ENCODE data around the gene CCDC186. TPM values are rescaled to one million over a fixed set of nuclear protein-coding genes. Genes with fewer than 3 reads are reported as not detected.

CCDC186 gene
- total RNA-seq, result 6.1 and 10.4 TPM in 2 replicates

GRCh38 chr10:114173921-114174694, at the start of gene CCDC186:
CCDC186 (minus strand) TSS chr10:114174203; CDS start chr10:114163268, 10,935 bp downstream.

GRCh38 chr10:114179148-114179547, 5.1 kb upstream of the CCDC186 start, which contains the start of gene TDRD1:
TDRD1 (plus strand) TSS chr10:114179353; CDS start chr10:114187832, 8,479 bp downstream.

Other genes with a start within 250 kb of the CCDC186 start
- not detected in 2 replicates for gene ADRB1, start 130.3 kb downstream of the CCDC186 start, total RNA-seq
- 0.16 and 1.1 TPM in 2 replicates for gene TDRD1, start 5.2 kb upstream of the CCDC186 start, total RNA-seq
- not detected in 2 replicates for gene VWA2, start 65.1 kb upstream of the CCDC186 start, total RNA-seq
- 2.5 and 3.2 TPM in 2 replicates for gene AFAP1L2, start 230.3 kb upstream of the CCDC186 start, total RNA-seq

Measured in cardiac atrium fibroblast (primary cell).